ENCODE measurements around the gene TSC22D3.

DNA sequence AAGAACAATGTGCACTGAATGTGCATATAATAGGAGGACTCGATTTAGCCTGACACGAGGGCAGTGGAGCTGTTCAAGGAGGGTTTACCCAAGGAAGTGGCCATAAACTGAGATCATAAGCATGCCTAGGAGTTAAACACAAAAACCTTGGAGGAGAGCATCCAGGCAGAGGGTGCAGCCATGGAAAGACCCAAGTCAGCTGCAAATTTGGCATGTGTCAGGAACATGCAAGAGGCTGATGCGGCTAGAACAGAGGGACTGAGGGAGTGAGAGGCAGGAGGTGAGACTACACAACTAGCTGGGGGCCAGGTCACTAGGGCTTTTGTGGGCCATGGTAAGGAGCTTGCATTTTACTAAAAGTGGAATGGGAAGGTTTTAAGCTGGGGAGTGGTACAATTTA, 91.7 kb downstream of the TSC22D3 start:
- TF ChIP-seq POLR2AphosphoS5 (IDR thresholded peaks at IDR 0.05; ENCODE audit: low read depth, low read length) (no peak), POLR2A (IDR thresholded peaks at IDR 0.05; ENCODE audit: low read depth, low read length) (no peak), TAF1 (IDR thresholded peaks at IDR 0.05; ENCODE audit: borderline replicate concordance, low read depth, low read length) (no peak)
